Endothelial cell of umbilical vein (primary cell): ENCODE measurements around the gene CCNG1. TPM values are rescaled to one million over a fixed set of nuclear protein-coding genes. Genes with fewer than 3 reads are reported as not detected.
A peak's percentile ranks its signal among the peaks of the same experiment; 100 is the strongest.

ENCODE experiments used
- BruUV-seq: library from RNA; stranded (reverse); fragments of 400-500 nt; replicated peaks from 2 replicates; lab custom pipeline; 2021; lab: Mats Ljungman, UMichigan
- CTCF ChIA-PET: fragments of 300-600, 350-600 bp; sonication (Branson Sonifier 250); formaldehyde crosslinking; loops from one replicate; lab custom pipeline; 2021; ENCODE audit warnings: antibody characterized with exemption, inconsistent platforms; lab: Charles Lee
- POLR2A ChIA-PET: fragments of 300-600, 350-600 bp; sonication (Branson Sonifier 250); formaldehyde crosslinking; loops from one replicate; lab custom pipeline; 2021; ENCODE audit warnings: antibody characterized with exemption, inconsistent platforms; lab: Charles Lee
- DNase-seq: peaks from one replicate; pipeline ENCODE4 v3.0.0-alpha.2; 2011; ENCODE audit warnings: low read depth, low spot score
- FAIRE-seq: peaks from 2 replicates; lab custom pipeline; 2011; peaks lifted over from hg19 to GRCh38; lab: Jason Lieb, UNC
- H2AFZ ChIP-seq: 2 replicates; pipeline ENCODE4 v1.6.0; 2012; ENCODE audit warnings: low read depth, low read length, control low read depth, inconsistent platforms
- H3K27ac ChIP-seq: 2 replicates; pipeline ENCODE4 v1.5.1; 2011; ENCODE audit warnings: low read depth, mild to moderate bottlenecking, control low read depth, low read length, moderate library complexity; ENCODE audit not compliant: insufficient read depth
- H3K27me3 ChIP-seq, 2 experiments: 2 replicates each; pipeline versions ENCODE4 v1.6.0 to v1.6.1; 2011; ENCODE audit warnings: low read length in 2 of 2, mixed read lengths in 1 of 2; ENCODE audit not compliant: control insufficient read depth in 2 of 2, insufficient read depth in 2 of 2
- H3K36me3 ChIP-seq, 2 experiments: 2 replicates in 1 of 2; 3 replicates in 1 of 2; pipeline ENCODE4 v1.5.1; 2011; ENCODE audit warnings: low read length in 2 of 2, mild to moderate bottlenecking in 1 of 2, moderate library complexity in 1 of 2; ENCODE audit not compliant: control insufficient read depth in 2 of 2, insufficient read depth in 2 of 2; ENCODE audit errors: extremely low read depth in 1 of 2
- H3K4me1 ChIP-seq: 3 replicates; pipeline ENCODE4 v1.5.1; 2011; ENCODE audit warnings: mild to moderate bottlenecking, low read length; ENCODE audit not compliant: control insufficient read depth, insufficient read depth; ENCODE audit errors: extremely low read depth
- H3K4me2 ChIP-seq: 2 replicates; pipeline ENCODE4 v1.6.1; 2011; ENCODE audit warnings: low read length, control low read depth, mixed read lengths; ENCODE audit not compliant: insufficient read depth
- H3K4me3 ChIP-seq, 3 experiments: fragments of 200-600 bp in 1 of 3; sonication (generic), shearing (Covaris generic) in 1 of 3; replicated peaks in 1 of 3; 2 replicates each; pipeline ENCODE4 v1.5.1; 2011 to 2016; ENCODE audit warnings: control low read depth in 3 of 3, low read length in 3 of 3, mild to moderate bottlenecking in 2 of 3, inconsistent platforms in 1 of 3, low read depth in 1 of 3, moderate library complexity in 1 of 3; ENCODE audit not compliant: insufficient read depth in 1 of 3
- H3K79me2 ChIP-seq: 2 replicates; pipeline ENCODE4 v1.6.0; 2012; ENCODE audit warnings: low read length, inconsistent platforms; ENCODE audit not compliant: control insufficient read depth, insufficient read depth
- H3K9ac ChIP-seq: replicated peaks from 2 replicates; pipeline ENCODE3; 2011; ENCODE audit warnings: low read length, control low read depth; ENCODE audit not compliant: insufficient read depth; ENCODE audit errors: extremely low read depth
- H3K9me1 ChIP-seq: replicated peaks from 3 replicates; pipeline ENCODE4 v1.6.0; 2011; ENCODE audit warnings: mild to moderate bottlenecking, low read length; ENCODE audit not compliant: control insufficient read depth, insufficient read depth; ENCODE audit errors: extremely low read depth
- H3K9me3 ChIP-seq: replicated peaks from 2 replicates; pipeline ENCODE4 v1.5.1; 2012; ENCODE audit warnings: low read length, inconsistent platforms; ENCODE audit not compliant: control insufficient read depth, insufficient read depth
- H4K20me1 ChIP-seq: replicated peaks from 2 replicates; pipeline ENCODE3; 2011; ENCODE audit warnings: mild to moderate bottlenecking, low read length; ENCODE audit not compliant: control insufficient read depth, insufficient read depth; ENCODE audit errors: extremely low read depth
- EZH2 ChIP-seq: IDR thresholded peaks from 2 replicates; pipeline ENCODE4 v1.6.1; 2012; ENCODE audit warnings: borderline replicate concordance, low read depth, mild to moderate bottlenecking, moderate library complexity, low read length, inconsistent platforms; ENCODE audit not compliant: severe bottlenecking
- FOS ChIP-seq: IDR thresholded peaks from 2 replicates; pipeline ENCODE4 v1.6.1; 2011; ENCODE audit warnings: mild to moderate bottlenecking, low read length, moderate library complexity, borderline replicate concordance; ENCODE audit not compliant: insufficient read depth
- GATA2 ChIP-seq: IDR thresholded peaks from 2 replicates; pipeline ENCODE4 v1.7.0; 2011; ENCODE audit warnings: low read depth, mild to moderate bottlenecking, moderate library complexity, mixed read lengths, low read length; ENCODE audit not compliant: insufficient read length, insufficient read depth
- JUN ChIP-seq: IDR thresholded peaks from 2 replicates; pipeline ENCODE4 v1.6.1; 2011; ENCODE audit warnings: borderline replicate concordance, low read depth; ENCODE audit not compliant: insufficient read length, insufficient read depth
- MYC ChIP-seq: IDR thresholded peaks from one replicate; pipeline ENCODE4 v1.6.1; 2011; ENCODE audit warnings: mild to moderate bottlenecking, low read depth, low read length
- POLR2A ChIP-seq: IDR thresholded peaks from 2 replicates; pipeline ENCODE4 v1.6.1; 2012; ENCODE audit warnings: low read depth, mild to moderate bottlenecking, control low read depth, low read length
- dilution Hi-C: fragments of 300-500 bp; cut with MboI; formaldehyde crosslinking; loops from one replicate; pipeline ENCODE4 v1.15.0; 2019; ENCODE audit warnings: low sequenced_read_pairs; ENCODE audit not compliant: extremely low pct_ligation_motif_present
- intact Hi-C: fragments of 100-400 bp; cut with micrococcal nuclease; formaldehyde crosslinking; loops from one replicate; pipeline ENCODE4 v1.10.0; 2022
- polyA plus RNA-seq, 4 experiments: library from polyadenylated mRNA; depleted of rRNA in 3 of 4; stranded (reverse) in 3 of 4; unstranded in 1 of 4; fragments of >200 nt; gene quantifications; 2 replicates each; pipeline versions ENCODE4 v1.2.1 to v1.2.3, GENCODE V29; 2011 to 2012; ENCODE audit warnings: missing spikeins in 1 of 4
- total RNA-seq: library from RNA; stranded (reverse); gene quantifications from 2 replicates; pipeline ENCODE4 v1.2.3, GENCODE V29; 2021
- TF ChIP-seq, protein P1 (sequence below), 2 donors: IDR thresholded peaks; 1 replicate in 1 of 2; 2 replicates in 1 of 2; pipeline ENCODE4 v1.5.1; 2011; ENCODE audit warnings: low read length in 2 of 2, mild to moderate bottlenecking in 2 of 2, moderate library complexity in 2 of 2, control low read depth in 1 of 2, inconsistent platforms in 1 of 2, low read depth in 1 of 2; ENCODE audit not compliant: insufficient read depth in 1 of 2; ENCODE audit errors: extremely low read depth in 1 of 2

CCNG1 gene
- total and polyA plus RNA-seq, 2 donors (not counting 3 experiments of a cell fraction or from before 2014, with no cell fraction given): 47.2 to 186 TPM

- H2AFZ ChIP-seq: no peak overlapping the region
- no peak overlapping the region for H3K9ac ChIP-seq
- peak; percentile 60 for DNase-seq
- no peaks in the 10 kb centered on the region for H3K27me3 ChIP-seq
- no peak overlapping the region for H3K4me3 ChIP-seq
- H3K9me1 ChIP-seq: no peaks in the 10 kb centered on the region
- no peak for TF ChIP-seq POLR2A
- TF ChIP-seq, protein P1, sequence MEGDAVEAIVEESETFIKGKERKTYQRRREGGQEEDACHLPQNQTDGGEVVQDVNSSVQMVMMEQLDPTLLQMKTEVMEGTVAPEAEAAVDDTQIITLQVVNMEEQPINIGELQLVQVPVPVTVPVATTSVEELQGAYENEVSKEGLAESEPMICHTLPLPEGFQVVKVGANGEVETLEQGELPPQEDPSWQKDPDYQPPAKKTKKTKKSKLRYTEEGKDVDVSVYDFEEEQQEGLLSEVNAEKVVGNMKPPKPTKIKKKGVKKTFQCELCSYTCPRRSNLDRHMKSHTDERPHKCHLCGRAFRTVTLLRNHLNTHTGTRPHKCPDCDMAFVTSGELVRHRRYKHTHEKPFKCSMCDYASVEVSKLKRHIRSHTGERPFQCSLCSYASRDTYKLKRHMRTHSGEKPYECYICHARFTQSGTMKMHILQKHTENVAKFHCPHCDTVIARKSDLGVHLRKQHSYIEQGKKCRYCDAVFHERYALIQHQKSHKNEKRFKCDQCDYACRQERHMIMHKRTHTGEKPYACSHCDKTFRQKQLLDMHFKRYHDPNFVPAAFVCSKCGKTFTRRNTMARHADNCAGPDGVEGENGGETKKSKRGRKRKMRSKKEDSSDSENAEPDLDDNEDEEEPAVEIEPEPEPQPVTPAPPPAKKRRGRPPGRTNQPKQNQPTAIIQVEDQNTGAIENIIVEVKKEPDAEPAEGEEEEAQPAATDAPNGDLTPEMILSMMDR (IDR thresholded peaks at IDR 0.05; ENCODE audit: extremely low read depth in 1 of 2, insufficient read depth in 1 of 2, low read depth in 1 of 2, low read length in 2 of 2): no peak
- TF ChIP-seq JUN: peak; percentile 31
- no peak for TF ChIP-seq MYC
- peak; percentile 68 for TF ChIP-seq FOS
- no peak for TF ChIP-seq GATA2
- TF ChIP-seq EZH2: no peak
- CTCF ChIA-PET: interaction anchor here (1.1 to 2.1 kb wide), 5 partner anchors 10 to 27 kb away, joined by 3 to 4 read pairs (median 3); partner anchors contain the start of gene MAT2B
- H4K20me1 ChIP-seq: no peaks in the 10 kb centered on the region
- intact Hi-C loops: loop anchor here (10.0 kb wide), 1 partner anchor 1026 kb away; no protein-coding TSS in a partner anchor
- POLR2A ChIA-PET: no interaction called here
- H3K4me2 ChIP-seq: peak overlapping the region; percentile 2
- no TSS peak for BruUV-seq
- H3K9me3 ChIP-seq: no peaks in the 10 kb centered on the region
- no peaks in the 10 kb centered on the region for H3K79me2 ChIP-seq
- H3K4me1 ChIP-seq: peaks cover 13% of the 10 kb centered on the region
- FAIRE-seq: no peak
- H3K27ac ChIP-seq: peak overlapping the region; percentile 19
- peaks cover 0 to 10% of the 10 kb centered on the region in 2 experiments for H3K36me3 ChIP-seq
- dilution Hi-C loops: no loop called here
Observed at GRCh38 chr5:163478126-163478981, 41.0 kb downstream of the CCNG1 start.
